Bronchial epithelial cell (primary cell): Measurements from ENCODE around the gene SMARCD1. TPM values are rescaled to one million over a fixed set of nuclear protein-coding genes. Genes with fewer than 3 reads are reported as not detected.

Source experiments
- DNase-seq: peaks from one replicate; pipeline ENCODE4 v3.0.0-alpha.2; 2010; ENCODE audit warnings: low read depth
- FAIRE-seq: peaks from 2 replicates; lab custom pipeline; 2011; peaks lifted over from hg19 to GRCh38; lab: Jason Lieb, UNC
- H3K27me3 ChIP-seq: 2 replicates; pipeline ENCODE4 v1.5.1; 2011; ENCODE audit warnings: low read length; ENCODE audit not compliant: control insufficient read depth, insufficient read depth
- H3K36me3 ChIP-seq: 2 replicates; pipeline ENCODE4 v1.5.1; 2011; ENCODE audit warnings: low read length; ENCODE audit not compliant: control insufficient read depth, insufficient read depth
- H3K4me3 ChIP-seq: 2 replicates; pipeline ENCODE4 v1.5.1; 2011; ENCODE audit warnings: mild to moderate bottlenecking, low read depth, low read length, control low read depth
- total RNA-seq: library from RNA; depleted of rRNA; stranded (reverse); fragments of >200 nt; gene quantifications from 2 replicates; pipeline ENCODE4 v1.2.1, GENCODE V29; 2014
- TF ChIP-seq, protein P1 (sequence below): IDR thresholded peaks from 2 replicates; pipeline ENCODE4 v1.5.1; 2011; ENCODE audit warnings: mild to moderate bottlenecking, moderate library complexity, low read length, control low read depth, inconsistent platforms; ENCODE audit not compliant: insufficient read depth, severe bottlenecking

The SMARCD1 gene
- total RNA-seq, 1 donor from 2014 or later = 24.2 TPM

DNA sequence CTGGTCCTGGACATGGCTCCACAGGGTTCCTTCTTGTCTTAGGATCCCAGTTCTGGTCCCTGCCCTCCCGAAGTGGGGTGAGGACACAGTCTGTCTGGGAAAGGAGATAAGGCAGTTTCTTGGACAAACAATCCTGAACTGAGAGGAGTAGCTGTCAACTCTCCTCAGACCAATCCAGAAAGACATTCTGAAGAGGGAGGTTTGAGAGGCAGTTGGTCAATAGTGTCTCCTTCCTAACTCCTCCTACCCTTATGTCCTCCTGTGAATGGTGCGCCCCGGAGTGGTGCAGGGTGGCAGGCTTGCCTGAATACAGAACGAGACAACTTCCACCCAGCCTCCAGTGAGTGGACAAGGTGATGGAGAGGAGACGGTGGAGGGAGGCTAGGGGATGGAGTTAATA is 43.2 kb upstream of the SMARCD1 start:
- no peaks in the 10 kb centered on the region for H3K27me3 ChIP-seq
- DNase-seq (no peak), FAIRE-seq (no peak)
- H3K4me3 ChIP-seq = no peak overlapping the region
- no peaks in the 10 kb centered on the region for H3K36me3 ChIP-seq
- TF ChIP-seq, protein P1, sequence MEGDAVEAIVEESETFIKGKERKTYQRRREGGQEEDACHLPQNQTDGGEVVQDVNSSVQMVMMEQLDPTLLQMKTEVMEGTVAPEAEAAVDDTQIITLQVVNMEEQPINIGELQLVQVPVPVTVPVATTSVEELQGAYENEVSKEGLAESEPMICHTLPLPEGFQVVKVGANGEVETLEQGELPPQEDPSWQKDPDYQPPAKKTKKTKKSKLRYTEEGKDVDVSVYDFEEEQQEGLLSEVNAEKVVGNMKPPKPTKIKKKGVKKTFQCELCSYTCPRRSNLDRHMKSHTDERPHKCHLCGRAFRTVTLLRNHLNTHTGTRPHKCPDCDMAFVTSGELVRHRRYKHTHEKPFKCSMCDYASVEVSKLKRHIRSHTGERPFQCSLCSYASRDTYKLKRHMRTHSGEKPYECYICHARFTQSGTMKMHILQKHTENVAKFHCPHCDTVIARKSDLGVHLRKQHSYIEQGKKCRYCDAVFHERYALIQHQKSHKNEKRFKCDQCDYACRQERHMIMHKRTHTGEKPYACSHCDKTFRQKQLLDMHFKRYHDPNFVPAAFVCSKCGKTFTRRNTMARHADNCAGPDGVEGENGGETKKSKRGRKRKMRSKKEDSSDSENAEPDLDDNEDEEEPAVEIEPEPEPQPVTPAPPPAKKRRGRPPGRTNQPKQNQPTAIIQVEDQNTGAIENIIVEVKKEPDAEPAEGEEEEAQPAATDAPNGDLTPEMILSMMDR = no peak

GRCh38 chr12:50042693-50043092 is 42.4 kb upstream of the SMARCD1 start:
- FAIRE-seq = no peak
- H3K27me3 ChIP-seq = no peaks in the 10 kb centered on the region
- no peak for DNase-seq
- H3K36me3 ChIP-seq = no peaks in the 10 kb centered on the region
- H3K4me3 ChIP-seq = no peak overlapping the region
- TF ChIP-seq, protein P1 = no peak

DNA sequence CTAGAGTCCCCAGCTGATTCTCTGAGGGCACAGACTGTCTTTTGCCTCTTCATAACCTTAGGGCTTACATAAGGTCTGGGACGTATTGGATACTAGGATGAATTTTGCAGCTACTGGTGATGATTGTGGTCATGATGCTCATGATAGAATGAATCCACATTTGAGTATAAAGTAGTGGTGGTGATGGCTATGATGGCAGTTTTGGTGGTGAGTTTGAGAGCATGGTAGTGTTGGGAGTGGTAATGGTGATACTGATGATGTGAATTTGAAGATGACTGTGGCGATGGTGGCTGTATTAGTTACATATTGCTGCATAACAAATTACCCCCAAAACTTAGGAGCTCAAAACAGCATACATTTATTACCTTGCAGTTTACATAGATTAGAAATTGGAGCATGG is 41.8 kb upstream of the SMARCD1 start:
- Histone ChIP-seq H3K36me3 (no peaks in the 10 kb centered on the region), H3K4me3 (no peak overlapping the region), H3K27me3 (no peaks in the 10 kb centered on the region)
- no peak for FAIRE-seq
- TF ChIP-seq, protein P1 = no peak
- DNase-seq = no peak

DNA sequence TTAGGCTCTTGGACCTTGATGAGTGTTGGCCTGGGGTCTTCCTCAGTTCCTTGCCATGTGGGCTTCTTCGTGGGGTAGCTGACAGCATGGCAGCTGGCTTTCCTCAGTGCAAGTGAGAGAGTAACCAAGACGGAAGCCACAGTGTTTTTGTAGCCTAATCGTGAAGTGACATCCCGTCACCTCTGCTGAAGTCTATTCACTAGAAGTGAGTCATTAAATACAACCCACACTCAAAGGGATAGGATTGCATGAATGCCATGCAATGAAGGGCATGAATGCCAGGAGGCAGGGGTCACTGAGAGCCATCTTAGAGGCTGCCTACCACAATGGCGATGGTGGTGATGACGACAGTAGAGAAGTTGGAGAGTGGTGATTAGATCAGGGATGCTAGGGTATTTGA is 41.3 kb upstream of the SMARCD1 start:
- no peak for FAIRE-seq
- TF ChIP-seq, protein P1 = no peak
- no peaks in the 10 kb centered on the region for H3K27me3 ChIP-seq

GRCh38 chr12:50047693-50048250 is 37.4 kb upstream of the SMARCD1 start:
- TF ChIP-seq, protein P1 = no peak
- no peak for FAIRE-seq
- Histone ChIP-seq H3K4me3 (no peak overlapping the region), H3K36me3 (no peaks in the 10 kb centered on the region), H3K27me3 (peaks cover under 1% of the 10 kb centered on the region)
- DNase-seq = no peak

More for the DNA sequence above, 41.3 kb upstream of the SMARCD1 start:
- no peaks in the 10 kb centered on the region for H3K36me3 ChIP-seq
- H3K4me3 ChIP-seq = no peak overlapping the region
- DNase-seq = no peak
